ENCODE results near the gene MAPKAPK3.

MAPKAPK3 gene

DNA sequence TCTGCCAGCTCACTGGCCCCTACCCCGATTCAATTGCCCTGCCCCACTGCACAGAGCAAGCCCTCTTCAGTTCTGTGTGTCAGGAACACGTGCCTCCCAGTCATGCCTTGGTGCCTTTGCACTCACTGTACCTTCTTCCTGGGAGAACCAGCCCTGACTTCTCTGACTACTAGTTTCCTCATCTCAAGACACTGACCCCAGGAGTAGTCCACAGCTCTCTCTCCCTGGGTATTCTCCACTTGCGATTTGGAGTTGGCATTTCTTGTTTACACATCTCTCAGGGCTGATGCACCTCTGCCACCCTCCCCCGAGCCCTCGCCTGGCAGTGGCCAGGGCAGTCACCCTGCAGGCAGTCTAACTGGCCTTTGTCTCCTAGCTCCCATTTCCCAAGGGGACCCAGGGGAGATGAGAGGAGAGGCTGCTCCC is 11.0 kb upstream of the MAPKAPK3 start:
- TF ChIP-seq PAX5 (IDR thresholded peaks at IDR 0.05; ENCODE audit: insufficient read depth, low read length, severe bottlenecking) (no peak), POLR2AphosphoS5 (IDR thresholded peaks at IDR 0.05; ENCODE audit: low read depth, low read length) (no peak), POU2F2 (IDR thresholded peaks at IDR 0.05; ENCODE audit: low read depth, low read length) (no peak), TAF1 (IDR thresholded peaks at IDR 0.05; ENCODE audit: low read depth, low read length) (no peak), POLR2A (IDR thresholded peaks at IDR 0.05; ENCODE audit: low read depth, low read length) (no peak), SPI1 (IDR thresholded peaks at IDR 0.05; ENCODE audit: low read depth, low read length) (no peak)
- FAIRE-seq (no peak), DNase-seq (ENCODE audit: insufficient read length, low spot score) (no peak)

GRCh38 chr3:50606596-50606995 is 10.4 kb upstream of the MAPKAPK3 start:
- FAIRE-seq = no peak
- no peak for DNase-seq (ENCODE audit: insufficient read length, low spot score)
- TF ChIP-seq POLR2A (IDR thresholded peaks at IDR 0.05; ENCODE audit: low read depth, low read length) (no peak), TAF1 (IDR thresholded peaks at IDR 0.05; ENCODE audit: low read depth, low read length) (no peak), POU2F2 (IDR thresholded peaks at IDR 0.05; ENCODE audit: low read depth, low read length) (no peak), SPI1 (IDR thresholded peaks at IDR 0.05; ENCODE audit: low read depth, low read length) (no peak), PAX5 (IDR thresholded peaks at IDR 0.05; ENCODE audit: insufficient read depth, low read length, severe bottlenecking) (no peak), POLR2AphosphoS5 (IDR thresholded peaks at IDR 0.05; ENCODE audit: low read depth, low read length) (no peak)

GRCh38 chr3:50607271-50608091 is 9.5 kb upstream of the MAPKAPK3 start:
- TF ChIP-seq SPI1 (IDR thresholded peaks at IDR 0.05; ENCODE audit: low read depth, low read length) (no peak), POLR2AphosphoS5 (IDR thresholded peaks at IDR 0.05; ENCODE audit: low read depth, low read length) (no peak), POU2F2 (IDR thresholded peaks at IDR 0.05; ENCODE audit: low read depth, low read length) (no peak), TAF1 (IDR thresholded peaks at IDR 0.05; ENCODE audit: low read depth, low read length) (no peak), POLR2A (IDR thresholded peaks at IDR 0.05; ENCODE audit: low read depth, low read length) (no peak), PAX5 (IDR thresholded peaks at IDR 0.05; ENCODE audit: insufficient read depth, low read length, severe bottlenecking) (no peak)
- DNase-seq (ENCODE audit: insufficient read length, low spot score) = no peak
- FAIRE-seq = no peak

GRCh38 chr3:50608278-50608677 is 8.7 kb upstream of the MAPKAPK3 start:
- DNase-seq (ENCODE audit: insufficient read length, low spot score) (no peak), FAIRE-seq (no peak)
- no peak for TF ChIP-seq POU2F2 (IDR thresholded peaks at IDR 0.05; ENCODE audit: low read depth, low read length)
- TF ChIP-seq SPI1 (IDR thresholded peaks at IDR 0.05; ENCODE audit: low read depth, low read length) = no peak
- no peak for TF ChIP-seq TAF1 (IDR thresholded peaks at IDR 0.05; ENCODE audit: low read depth, low read length)
- TF ChIP-seq POLR2A (IDR thresholded peaks at IDR 0.05; ENCODE audit: low read depth, low read length) = no peak
- TF ChIP-seq POLR2AphosphoS5 (IDR thresholded peaks at IDR 0.05; ENCODE audit: low read depth, low read length) = no peak
- no peak for TF ChIP-seq PAX5 (IDR thresholded peaks at IDR 0.05; ENCODE audit: insufficient read depth, low read length, severe bottlenecking)

DNA sequence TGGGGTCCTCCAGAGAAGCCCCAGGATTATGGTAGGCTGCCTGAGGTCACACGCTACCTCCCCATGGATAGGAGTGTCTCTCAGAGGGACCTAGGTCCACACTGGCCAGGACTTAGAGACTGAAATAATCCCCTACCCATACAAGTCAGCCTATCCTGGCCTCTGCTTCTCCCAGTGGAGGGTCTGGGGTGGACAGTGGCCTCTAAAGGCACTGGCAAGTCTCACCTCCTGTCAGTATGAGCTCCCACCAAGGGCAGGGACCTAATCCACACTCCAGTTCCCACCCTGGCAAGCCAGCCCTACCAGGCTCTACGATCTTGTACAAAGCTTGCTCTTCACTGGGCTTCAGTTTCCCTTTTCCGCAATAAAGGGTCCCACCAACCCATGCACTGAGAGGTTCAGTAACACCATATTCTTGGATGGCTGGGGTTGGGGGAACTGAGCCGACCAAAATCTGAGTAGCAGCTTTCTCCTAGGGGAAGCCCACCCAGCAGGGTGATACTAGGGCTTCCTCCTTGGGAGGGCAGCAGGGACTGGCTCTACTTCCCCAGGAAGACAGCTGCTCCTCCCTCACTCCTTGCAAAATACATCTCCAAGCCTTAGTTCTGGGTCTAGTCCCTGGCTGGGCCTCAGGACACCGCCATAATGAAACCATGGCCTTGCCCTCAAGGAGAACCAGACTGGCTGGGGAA is 7.7 kb upstream of the MAPKAPK3 start:
- DNase-seq (ENCODE audit: insufficient read length, low spot score) (no peak), FAIRE-seq (no peak)
- TF ChIP-seq POLR2AphosphoS5 (IDR thresholded peaks at IDR 0.05; ENCODE audit: low read depth, low read length) (no peak), PAX5 (IDR thresholded peaks at IDR 0.05; ENCODE audit: insufficient read depth, low read length, severe bottlenecking) (no peak), POU2F2 (IDR thresholded peaks at IDR 0.05; ENCODE audit: low read depth, low read length) (no peak), TAF1 (IDR thresholded peaks at IDR 0.05; ENCODE audit: low read depth, low read length) (no peak), POLR2A (IDR thresholded peaks at IDR 0.05; ENCODE audit: low read depth, low read length) (no peak), SPI1 (IDR thresholded peaks at IDR 0.05; ENCODE audit: low read depth, low read length) (no peak)

DNA sequence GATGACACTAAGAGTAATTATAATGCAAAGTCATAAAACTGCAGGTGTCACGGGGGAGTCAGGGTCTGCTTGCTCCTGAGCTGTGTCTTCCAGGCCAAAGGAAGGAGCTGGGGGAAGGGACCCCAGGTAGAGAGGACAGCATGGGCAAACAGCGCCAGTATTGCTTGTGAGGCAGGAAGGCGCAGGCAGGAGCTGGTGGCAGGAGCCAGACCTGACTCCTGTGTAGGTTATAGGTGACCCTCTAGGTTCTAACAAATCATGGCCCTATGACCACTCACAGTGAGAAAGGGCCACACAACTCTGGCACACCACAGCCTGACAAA is 7.2 kb upstream of the MAPKAPK3 start:
- DNase-seq (ENCODE audit: insufficient read length, low spot score) (no peak), FAIRE-seq (no peak)
- no peak for TF ChIP-seq SPI1 (IDR thresholded peaks at IDR 0.05; ENCODE audit: low read depth, low read length)
- no peak for TF ChIP-seq TAF1 (IDR thresholded peaks at IDR 0.05; ENCODE audit: low read depth, low read length)
- TF ChIP-seq POU2F2 (IDR thresholded peaks at IDR 0.05; ENCODE audit: low read depth, low read length) = no peak
- no peak for TF ChIP-seq POLR2AphosphoS5 (IDR thresholded peaks at IDR 0.05; ENCODE audit: low read depth, low read length)
- TF ChIP-seq POLR2A (IDR thresholded peaks at IDR 0.05; ENCODE audit: low read depth, low read length) = no peak
- TF ChIP-seq PAX5 (IDR thresholded peaks at IDR 0.05; ENCODE audit: insufficient read depth, low read length, severe bottlenecking) = no peak

GRCh38 chr3:50610181-50610971 is 6.6 kb upstream of the MAPKAPK3 start:
- FAIRE-seq = no peak
- no peak for DNase-seq (ENCODE audit: insufficient read length, low spot score)
- no peak for TF ChIP-seq PAX5 (IDR thresholded peaks at IDR 0.05; ENCODE audit: insufficient read depth, low read length, severe bottlenecking)
- no peak for TF ChIP-seq TAF1 (IDR thresholded peaks at IDR 0.05; ENCODE audit: low read depth, low read length)
- no peak for TF ChIP-seq POLR2AphosphoS5 (IDR thresholded peaks at IDR 0.05; ENCODE audit: low read depth, low read length)
- no peak for TF ChIP-seq POLR2A (IDR thresholded peaks at IDR 0.05; ENCODE audit: low read depth, low read length)
- no peak for TF ChIP-seq SPI1 (IDR thresholded peaks at IDR 0.05; ENCODE audit: low read depth, low read length)

- no peak for FAIRE-seq
- TF ChIP-seq POU2F2 (IDR thresholded peaks at IDR 0.05; ENCODE audit: low read depth, low read length) = no peak
- no peak for TF ChIP-seq TAF1 (IDR thresholded peaks at IDR 0.05; ENCODE audit: low read depth, low read length)
- TF ChIP-seq SPI1 (IDR thresholded peaks at IDR 0.05; ENCODE audit: low read depth, low read length) = no peak
- TF ChIP-seq PAX5 (IDR thresholded peaks at IDR 0.05; ENCODE audit: insufficient read depth, low read length, severe bottlenecking) = no peak
- no peak for DNase-seq (ENCODE audit: insufficient read length, low spot score)
Measured at GRCh38 chr3:50610992-50611463, 5.9 kb upstream of the MAPKAPK3 start.

Measured in GM12891 (cell line).